Omental fat pad (tissue), 4 donors: ENCODE results near the gene SLC7A11. TPM values are rescaled to one million over a fixed set of nuclear protein-coding genes. Genes with fewer than 3 reads are reported as not detected.

Experiments used
- ATAC-seq: fragments of 150-250 bp; one replicate; pipeline ENCODE4 v1.9.1; 2016; ENCODE audit warnings: mild to moderate bottlenecking, moderate library complexity; ENCODE audit not compliant: low FRiP score
- DNase-seq: peaks from one replicate; pipeline ENCODE4 v3.0.0-alpha.2; 2019; ENCODE audit warnings: low spot score
- CTCF ChIP-seq, 3 donors: fragments of 450-650 bp; IDR thresholded peaks; one replicate each; pipeline ENCODE4 v1.5.1; 2016 to 2017; ENCODE audit warnings: antibody characterized with exemption in 3 of 3, mild to moderate bottlenecking in 3 of 3, moderate library complexity in 2 of 3
- total RNA-seq, 4 donors: library from RNA; depleted of rRNA; stranded (reverse); fragments of >200 nt; gene quantifications; one replicate each; pipeline ENCODE4 v1.1.0, GENCODE V29; 2016

SLC7A11 gene
- total RNA-seq, 4 donors from 2014 or later: 0.60 to 1.5 (median 0.90) TPM

GRCh38 chr4:138202686-138203085, 39.5 kb downstream of the SLC7A11 start:
- ATAC-seq: no peak
- DNase-seq: no peak
- TF ChIP-seq CTCF (IDR thresholded peaks at IDR 0.05): no peak

- TF ChIP-seq CTCF (IDR thresholded peaks at IDR 0.05): no peak
- ATAC-seq (no peak), DNase-seq (no peak)
Measured at GRCh38 chr4:138200236-138200590, 41.9 kb downstream of the SLC7A11 start.

- no peak for TF ChIP-seq CTCF (IDR thresholded peaks at IDR 0.05)
- ATAC-seq (no peak), DNase-seq (no peak)
Measured at GRCh38 chr4:138199568-138200235, 42.4 kb downstream of the SLC7A11 start.

GRCh38 chr4:138196153-138196552, 46.0 kb downstream of the SLC7A11 start:
- DNase-seq (no peak), ATAC-seq (no peak)
- TF ChIP-seq CTCF (IDR thresholded peaks at IDR 0.05): no peak

GRCh38 chr4:138193963-138194362, 48.2 kb downstream of the SLC7A11 start:
- DNase-seq (no peak), ATAC-seq (no peak)
- TF ChIP-seq CTCF (IDR thresholded peaks at IDR 0.05): no peak

- no peak for ATAC-seq
- no peak for TF ChIP-seq CTCF (IDR thresholded peaks at IDR 0.05)
- DNase-seq: no peak
Measured at GRCh38 chr4:138192113-138192512, 50.0 kb downstream of the SLC7A11 start.

GRCh38 chr4:138190452-138190858, 51.7 kb downstream of the SLC7A11 start:
- no peak for TF ChIP-seq CTCF (IDR thresholded peaks at IDR 0.05)
- ATAC-seq (no peak), DNase-seq (no peak)
